Subcutaneous adipose tissue (tissue), 4 donors: ENCODE results near the gene USP49. TPM values are rescaled to one million over a fixed set of nuclear protein-coding genes. Genes with fewer than 3 reads are reported as not detected.

Experiments
- total RNA-seq, 4 donors: library from RNA; depleted of rRNA; stranded (reverse); fragments of >200 nt; gene quantifications; one replicate each; pipeline ENCODE4 v1.1.0, GENCODE V29; 2016
- TF ChIP-seq, protein P1 (sequence below): fragments of 450-650 bp; IDR thresholded peaks from one replicate; pipeline ENCODE4 v1.5.1; 2016; ENCODE audit warnings: low read depth, mild to moderate bottlenecking, control low read depth, antibody characterized with exemption, moderate library complexity

Gene USP49
- total RNA-seq, 4 donors from 2014 or later, result 4.1 to 7.8 (median 5.7) TPM

DNA sequence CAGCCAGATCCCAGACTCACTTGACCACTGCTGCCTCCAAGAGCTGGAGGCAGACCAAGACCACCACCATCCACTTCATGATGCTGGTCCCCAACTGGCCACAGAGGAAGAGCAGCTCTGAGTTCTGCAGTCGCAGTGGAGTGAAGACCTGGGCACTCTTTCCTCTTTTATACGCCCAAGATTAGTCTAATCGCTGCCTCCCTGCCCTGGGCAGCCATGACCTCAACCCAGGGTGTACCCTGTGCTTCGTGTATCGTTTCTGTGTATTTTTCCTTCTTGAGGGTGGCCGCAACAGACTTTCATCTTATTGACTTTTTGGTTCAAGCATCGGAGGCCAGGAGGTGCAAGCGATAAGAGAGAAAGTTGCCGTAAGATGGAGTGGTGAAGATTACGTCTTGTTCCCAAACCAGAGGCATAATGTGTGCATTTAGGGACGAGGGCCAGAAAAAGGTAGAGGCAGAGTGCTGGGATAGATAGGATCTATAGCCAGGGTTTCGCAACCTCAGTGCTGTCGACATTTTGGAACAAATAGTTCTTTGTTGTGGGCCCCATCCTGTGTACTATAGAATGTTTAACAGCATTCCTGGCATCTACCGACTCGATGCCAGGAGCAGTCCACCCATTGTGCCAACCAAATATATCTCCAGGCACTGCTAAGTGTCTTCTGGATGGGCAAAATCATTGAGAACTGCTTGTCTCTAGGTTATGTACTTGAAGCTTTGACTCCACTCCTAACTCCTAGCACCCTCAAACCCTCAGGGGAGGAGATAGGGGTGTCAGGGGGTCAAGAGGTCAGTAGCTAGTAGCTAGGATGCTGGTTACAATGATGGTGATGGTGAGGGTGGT, 147.7 kb downstream of the USP49 start, which contains the start of gene PGC:
Gene PGC (minus strand): TSS at position 142 of the 846 bp plus-strand sequence. CDS start 63 bp downstream, at position 79.
- TF ChIP-seq, protein P1, sequence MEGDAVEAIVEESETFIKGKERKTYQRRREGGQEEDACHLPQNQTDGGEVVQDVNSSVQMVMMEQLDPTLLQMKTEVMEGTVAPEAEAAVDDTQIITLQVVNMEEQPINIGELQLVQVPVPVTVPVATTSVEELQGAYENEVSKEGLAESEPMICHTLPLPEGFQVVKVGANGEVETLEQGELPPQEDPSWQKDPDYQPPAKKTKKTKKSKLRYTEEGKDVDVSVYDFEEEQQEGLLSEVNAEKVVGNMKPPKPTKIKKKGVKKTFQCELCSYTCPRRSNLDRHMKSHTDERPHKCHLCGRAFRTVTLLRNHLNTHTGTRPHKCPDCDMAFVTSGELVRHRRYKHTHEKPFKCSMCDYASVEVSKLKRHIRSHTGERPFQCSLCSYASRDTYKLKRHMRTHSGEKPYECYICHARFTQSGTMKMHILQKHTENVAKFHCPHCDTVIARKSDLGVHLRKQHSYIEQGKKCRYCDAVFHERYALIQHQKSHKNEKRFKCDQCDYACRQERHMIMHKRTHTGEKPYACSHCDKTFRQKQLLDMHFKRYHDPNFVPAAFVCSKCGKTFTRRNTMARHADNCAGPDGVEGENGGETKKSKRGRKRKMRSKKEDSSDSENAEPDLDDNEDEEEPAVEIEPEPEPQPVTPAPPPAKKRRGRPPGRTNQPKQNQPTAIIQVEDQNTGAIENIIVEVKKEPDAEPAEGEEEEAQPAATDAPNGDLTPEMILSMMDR, result no peak

DNA sequence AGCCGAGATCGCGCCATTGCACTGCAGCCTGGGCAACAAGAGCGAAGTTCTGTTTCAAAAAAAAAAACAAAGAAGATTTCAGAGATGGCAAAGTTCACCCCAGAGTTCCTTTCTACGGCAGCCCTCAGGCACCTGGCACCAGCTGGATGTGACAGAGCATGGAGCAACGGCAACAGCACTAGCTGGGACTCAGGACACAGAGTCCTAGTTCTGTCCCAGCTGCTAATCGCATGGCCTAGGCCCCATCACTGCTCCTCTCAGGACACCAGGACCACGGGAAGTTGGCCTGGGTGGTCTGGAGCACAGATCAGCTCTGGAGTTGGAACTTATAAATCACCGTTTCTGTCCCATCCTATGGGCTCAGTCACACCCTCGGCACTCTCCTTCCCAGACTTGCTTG, 149.1 kb downstream of the USP49 start:
- TF ChIP-seq, protein P1, result no peak

DNA sequence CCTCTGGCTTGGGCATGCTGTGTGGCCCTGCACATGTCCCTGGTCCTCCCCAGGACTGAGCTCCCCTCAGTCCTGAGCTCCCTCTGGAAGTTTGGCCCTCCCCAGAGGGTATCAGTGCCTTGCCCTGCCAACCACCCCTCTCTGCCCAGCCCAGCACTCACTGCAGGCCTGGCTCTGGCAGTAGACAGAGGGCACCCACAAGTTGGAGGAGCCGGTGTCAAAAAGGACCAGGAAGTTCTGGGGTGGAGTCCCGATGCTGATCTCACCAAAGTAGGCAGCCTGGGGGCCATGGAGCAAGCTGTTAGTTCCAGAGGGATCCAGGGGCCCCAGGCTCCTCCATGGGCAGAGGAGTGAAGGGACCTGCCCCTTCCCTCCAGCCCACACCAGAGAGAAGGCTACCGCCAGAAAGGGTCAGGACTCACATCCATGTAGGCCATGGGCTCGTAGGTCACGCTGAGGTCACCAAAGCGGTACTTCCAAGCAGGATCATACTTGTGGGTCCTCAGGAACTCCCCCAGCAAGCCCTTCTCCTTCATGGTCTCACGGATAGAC, 150.9 kb downstream of the USP49 start:
- TF ChIP-seq, protein P1, result no peak

DNA sequence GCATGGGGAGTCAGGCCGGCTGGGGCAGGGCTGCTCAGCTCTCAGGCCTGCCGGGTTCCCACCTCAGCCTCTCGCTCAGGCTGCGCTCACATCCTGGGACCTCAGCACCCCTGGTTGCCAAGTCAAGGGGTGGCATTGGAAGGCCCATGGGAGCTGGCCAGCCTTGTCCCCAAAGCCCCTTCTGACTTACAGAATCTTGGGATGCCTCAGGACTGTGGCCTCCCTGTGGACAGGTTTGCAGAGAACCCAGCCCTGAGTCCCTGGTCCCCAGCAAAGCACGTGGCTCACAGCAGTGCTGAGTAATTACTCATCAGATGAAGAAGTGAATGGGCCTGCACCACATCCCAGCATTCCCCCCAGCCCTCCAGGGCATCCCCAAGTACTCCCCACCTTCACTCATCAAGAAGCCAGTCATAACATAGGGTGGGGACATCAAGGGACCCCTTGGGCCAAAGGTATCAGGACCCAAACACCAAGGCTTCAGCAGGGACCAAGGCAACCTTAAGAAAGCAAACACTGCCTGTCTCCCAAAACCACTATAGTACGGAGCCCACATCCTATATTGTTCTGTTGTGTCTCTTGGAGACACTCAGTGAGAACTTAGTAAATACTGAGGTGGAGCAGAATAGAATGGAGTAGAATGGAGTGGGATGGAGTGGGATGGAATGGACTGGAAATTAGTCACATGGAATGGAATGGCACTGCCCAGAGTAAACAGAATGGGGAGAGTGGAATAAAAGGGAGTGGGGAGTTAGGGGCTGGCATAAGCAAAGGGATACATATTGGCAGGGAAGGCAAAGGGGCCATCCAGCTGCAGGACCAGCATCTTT, 151.6 kb downstream of the USP49 start:
- TF ChIP-seq, protein P1, result no peak

DNA sequence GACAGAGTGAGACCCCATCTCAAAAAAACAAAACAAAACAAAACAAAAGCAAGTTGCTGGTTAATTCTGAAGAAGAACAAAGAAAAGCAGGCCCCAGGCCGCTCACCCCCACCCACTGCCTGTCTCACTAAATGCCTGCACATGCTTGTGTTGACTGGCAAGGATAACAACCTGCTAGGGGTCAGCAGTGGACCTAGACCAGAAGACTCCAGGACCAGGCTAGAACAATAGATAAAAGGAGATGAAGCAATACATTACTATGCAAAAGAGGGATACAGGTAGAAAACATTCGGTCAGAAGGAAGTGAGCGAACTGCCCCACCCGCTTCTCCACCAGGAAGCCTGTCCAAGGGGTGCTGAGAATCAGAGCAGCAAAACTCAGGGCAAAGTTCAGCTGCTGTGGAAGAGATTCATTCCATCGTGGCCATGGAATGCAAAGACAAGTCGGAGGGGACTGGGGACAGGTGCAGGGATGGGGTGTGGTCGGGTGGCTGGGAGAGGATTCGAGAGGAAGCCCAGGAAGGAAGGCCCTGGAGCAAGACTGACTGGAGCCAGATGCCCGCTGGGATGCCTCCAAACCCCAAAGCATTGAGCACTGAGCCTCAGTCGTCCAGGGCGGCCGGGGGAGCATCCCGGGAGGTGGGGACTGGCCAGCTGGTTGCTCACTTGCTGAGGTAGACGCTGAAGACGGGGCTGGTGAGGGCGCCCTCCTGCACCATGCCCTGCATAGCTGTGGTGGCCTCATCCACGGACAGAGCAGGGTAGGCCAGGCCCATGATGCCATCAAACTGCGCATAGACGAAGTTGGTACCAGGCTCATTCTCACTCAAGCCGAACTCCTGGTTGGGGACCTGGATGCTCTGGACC, 153.3 kb downstream of the USP49 start:
- TF ChIP-seq, protein P1, result no peak

DNA sequence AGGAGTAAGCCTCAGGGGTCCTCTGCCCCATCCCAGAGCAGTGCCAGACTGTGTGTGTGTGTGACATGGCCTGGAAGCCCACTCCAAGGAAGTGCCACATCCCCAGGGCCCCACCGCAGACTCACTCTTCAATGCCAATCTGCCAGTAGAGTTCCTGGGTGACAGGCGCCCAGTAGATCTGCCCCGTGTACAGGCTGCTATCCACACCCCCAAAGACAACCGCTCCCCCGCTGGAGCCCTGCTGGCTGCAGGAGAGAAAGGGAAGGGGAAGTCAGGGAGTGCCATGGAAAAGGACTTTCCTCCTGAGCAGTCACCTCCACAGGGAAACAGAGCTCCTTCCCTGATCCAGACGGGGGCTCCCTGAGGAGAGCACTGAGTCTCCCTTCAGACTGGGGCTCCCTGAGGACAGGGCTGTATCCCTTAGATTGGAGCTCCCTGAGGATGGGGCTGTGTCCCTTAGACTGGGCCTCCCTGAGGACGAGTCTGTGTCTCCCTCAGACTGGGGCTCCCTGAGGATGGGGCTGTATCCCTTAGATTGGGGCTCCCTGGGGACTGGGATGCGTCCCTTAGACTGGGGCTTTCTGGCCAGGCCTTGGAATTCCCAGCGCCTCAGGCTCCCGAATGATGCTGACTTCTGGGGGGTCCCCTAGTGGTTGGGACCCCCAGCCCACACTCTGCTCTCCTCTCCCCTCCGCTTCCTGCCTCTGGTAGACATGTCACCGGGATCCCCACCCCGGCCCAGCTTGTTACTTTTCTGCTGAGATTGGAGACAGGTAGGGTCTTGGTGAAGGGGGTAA, 154.6 kb downstream of the USP49 start:
- TF ChIP-seq, protein P1, result no peak
